Activated CD4-positive, alpha-beta T cell treated with anti-CD3 and anti-CD28 coated beads for 1 hour (primary cell): ENCODE results near the gene PML.

Experiments
- DNase-seq: peaks from one replicate; pipeline ENCODE4 v3.0.0-alpha.2; 2020

The PML gene

DNA sequence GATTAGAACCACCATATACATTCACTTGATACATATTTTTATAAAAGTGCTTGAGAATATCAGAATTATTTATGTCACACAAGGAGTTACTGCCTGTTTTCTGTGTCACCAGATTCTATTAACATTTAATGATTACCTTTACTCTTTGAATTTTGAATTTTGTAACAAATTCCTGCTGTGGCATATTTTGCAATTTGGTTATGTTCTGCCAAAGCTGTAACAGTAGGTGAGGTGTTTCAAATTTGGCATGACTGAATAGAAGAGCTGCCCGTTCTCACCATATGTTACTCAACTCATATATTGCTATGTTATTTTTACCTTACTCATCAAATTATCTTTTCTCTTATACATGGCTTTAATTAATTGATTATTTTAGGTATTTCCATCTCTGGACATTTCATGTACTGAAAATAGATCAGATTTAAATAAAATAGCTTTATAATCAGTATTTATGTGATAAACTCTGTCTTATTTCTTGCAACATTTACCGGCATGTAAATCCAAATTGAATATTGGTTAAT, 18.9 kb downstream of the PML start:
- DNase-seq = no peak

DNA sequence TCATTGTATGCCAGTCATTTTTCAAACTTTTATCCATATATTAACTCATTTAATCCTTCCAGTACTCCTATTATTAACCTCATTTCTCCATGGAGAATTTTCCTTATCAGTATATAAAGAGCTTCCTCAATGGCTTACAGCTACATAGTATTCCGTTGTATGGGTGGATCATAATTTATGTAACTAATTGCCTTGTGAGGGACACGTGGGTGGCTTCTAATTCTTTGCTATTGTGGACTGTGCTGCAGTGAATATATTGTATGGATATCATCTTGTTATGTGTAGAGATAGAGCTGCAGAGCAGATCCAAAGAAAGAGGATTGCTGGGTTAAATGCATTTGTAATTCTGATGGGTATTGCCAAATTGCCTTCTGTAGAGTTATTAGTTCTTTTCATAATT, 25.2 kb downstream of the PML start:
- DNase-seq = no peak

GRCh38 chr15:74022706-74023470, 28.4 kb downstream of the PML start:
- DNase-seq = no peak

DNA sequence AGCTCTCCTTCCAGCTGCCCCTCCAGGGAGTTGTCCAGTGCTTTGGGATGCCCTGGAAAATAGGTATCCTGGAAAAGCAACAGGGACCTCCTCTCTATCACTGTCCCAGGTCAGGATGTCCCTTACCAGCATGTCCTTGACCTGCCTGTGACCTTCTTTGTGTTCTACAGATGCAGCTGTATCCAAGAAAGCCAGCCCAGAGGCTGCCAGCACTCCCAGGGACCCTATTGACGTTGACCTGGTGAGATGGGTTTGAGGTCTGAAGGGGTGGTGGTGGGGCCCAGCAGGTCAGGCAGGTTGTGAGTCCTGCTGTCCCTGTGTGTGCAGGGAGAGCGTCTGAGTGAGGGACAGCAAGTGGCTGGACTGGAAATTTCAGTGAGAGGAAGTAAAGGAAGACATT, 30.2 kb downstream of the PML start:
- DNase-seq = no peak

DNA sequence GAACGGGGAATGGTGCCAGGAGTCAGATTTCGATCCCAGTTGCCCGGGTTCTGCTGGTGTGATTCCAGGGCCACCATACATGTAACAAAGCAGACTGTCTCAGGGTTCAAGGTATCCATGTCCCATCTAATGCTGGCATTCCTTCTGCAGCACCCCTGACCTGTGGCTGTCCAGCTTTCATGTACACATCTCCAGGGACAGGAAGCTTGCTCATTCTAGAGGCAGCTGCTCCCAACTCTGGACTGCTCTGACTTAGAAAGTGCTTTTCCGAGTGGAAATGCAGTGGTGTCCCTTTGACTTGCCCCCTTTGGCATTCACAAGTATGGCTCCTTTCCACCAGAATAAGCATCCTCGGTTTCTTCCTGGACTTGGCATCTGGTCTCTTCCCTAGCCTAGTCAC, 30.9 kb downstream of the PML start:
- DNase-seq = no peak

DNA sequence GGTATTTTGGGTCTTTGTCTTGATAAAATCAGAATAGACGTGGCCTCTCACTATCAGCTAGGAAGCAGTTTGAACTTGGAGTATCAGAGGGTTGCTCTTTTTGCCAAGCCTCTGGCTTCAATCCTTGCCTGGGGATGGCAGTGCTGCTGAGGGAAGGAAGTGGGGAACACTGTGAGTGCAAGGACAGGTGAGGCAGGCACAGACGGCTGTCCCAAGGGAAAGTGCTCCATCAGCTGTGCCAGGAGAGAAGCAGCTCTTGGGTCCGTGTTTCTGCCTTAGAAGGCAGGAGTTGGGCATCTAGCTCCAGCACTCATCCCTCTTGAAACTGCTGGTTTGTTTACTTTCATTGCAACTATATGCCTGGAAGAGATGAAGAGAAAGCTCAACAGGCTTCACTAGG, 33.2 kb downstream of the PML start:
- no peak for DNase-seq

GRCh38 chr15:74028646-74029045, 34.1 kb downstream of the PML start:
- no peak for DNase-seq

GRCh38 chr15:74032046-74032445, 37.5 kb downstream of the PML start:
- DNase-seq = no peak

DNA sequence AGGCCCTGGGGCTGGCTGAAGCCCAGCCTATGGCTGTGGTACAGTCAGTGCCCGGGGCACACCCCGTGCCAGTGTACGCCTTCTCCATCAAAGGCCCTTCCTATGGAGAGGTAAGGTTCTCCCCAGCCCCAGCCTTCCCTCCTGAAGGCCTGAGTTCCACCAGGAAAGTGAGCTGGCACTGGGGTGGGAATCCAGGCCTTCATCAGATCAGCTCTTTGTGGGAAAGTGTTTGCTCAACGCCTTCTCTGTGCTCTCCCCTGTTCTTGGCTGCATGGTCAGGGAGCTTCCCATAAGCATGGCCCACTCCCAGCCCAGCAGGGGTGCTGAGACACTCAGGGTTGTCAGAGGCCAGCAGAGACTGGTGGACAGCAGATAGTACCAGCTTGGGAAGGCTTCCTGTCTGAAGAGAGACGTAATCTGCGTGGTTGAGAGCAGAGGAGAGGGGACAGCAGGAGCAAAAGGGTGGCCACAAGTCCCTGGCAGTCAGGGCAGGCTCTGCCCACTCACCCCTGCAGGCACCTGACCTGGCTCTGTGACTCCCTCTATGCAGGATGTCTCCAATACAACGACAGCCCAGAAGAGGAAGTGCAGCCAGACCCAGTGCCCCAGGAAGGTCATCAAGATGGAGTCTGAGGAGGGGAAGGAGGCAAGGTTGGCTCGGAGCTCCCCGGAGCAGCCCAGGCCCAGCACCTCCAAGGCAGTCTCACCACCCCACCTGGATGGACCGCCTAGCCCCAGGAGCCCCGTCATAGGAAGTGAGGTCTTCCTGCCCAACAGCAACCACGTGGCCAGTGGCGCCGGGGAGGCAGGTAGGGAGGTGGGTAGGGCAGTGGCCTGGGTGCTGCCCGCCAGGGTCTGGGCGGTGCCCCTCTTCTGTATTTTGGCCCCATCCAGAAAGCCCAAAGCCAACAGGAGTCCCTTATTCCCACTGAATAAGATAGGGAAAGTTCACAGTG, 38.4 kb downstream of the PML start:
- DNase-seq = no peak

GRCh38 chr15:74034206-74034755, 39.8 kb downstream of the PML start:
- DNase-seq = no peak

GRCh38 chr15:74035121-74036017, 40.9 kb downstream of the PML start:
- no peak for DNase-seq

DNA sequence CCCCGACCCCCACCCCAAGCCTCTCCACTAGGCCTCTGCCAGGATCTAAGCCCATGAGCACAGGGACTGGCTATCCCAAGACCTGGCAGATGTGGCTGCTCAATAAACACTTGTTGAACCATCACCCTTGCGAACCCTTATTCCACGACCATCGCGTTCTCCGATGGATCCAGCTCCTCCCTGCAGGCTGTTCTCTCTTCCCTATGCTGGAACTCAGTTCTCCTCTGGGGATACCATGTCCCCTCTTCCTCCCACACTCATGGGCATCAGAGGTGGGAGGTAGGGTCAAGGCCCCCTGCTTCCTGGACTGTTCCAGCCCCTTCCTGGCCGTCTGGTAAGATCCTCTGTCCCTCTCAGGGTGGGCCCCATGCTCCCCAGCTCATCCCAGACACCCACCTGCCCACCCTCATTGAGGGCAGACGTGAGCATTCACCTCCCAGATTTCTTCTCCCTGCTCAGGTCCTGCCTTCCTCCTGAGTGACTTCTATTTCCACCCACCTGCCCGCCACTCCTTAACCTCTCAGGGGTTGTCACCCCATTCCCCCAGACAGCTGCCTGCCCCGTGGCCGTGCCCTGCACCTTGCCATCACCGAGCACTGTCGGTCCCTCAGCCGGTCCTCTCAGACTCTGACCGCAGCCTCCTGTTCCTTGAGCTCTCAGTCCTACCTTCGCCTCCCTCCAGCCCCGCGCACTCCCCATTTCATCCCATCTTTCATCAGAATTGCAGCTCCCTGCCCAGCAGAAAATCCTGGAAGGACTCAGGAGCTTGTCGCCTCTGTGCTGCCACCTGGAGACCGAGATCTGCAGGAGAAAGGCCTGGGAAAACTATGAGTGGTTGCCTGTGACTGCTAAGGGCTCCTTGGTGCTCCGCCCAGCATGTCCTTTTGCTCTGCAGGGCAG, 42.0 kb downstream of the PML start:
- DNase-seq = no peak

DNA sequence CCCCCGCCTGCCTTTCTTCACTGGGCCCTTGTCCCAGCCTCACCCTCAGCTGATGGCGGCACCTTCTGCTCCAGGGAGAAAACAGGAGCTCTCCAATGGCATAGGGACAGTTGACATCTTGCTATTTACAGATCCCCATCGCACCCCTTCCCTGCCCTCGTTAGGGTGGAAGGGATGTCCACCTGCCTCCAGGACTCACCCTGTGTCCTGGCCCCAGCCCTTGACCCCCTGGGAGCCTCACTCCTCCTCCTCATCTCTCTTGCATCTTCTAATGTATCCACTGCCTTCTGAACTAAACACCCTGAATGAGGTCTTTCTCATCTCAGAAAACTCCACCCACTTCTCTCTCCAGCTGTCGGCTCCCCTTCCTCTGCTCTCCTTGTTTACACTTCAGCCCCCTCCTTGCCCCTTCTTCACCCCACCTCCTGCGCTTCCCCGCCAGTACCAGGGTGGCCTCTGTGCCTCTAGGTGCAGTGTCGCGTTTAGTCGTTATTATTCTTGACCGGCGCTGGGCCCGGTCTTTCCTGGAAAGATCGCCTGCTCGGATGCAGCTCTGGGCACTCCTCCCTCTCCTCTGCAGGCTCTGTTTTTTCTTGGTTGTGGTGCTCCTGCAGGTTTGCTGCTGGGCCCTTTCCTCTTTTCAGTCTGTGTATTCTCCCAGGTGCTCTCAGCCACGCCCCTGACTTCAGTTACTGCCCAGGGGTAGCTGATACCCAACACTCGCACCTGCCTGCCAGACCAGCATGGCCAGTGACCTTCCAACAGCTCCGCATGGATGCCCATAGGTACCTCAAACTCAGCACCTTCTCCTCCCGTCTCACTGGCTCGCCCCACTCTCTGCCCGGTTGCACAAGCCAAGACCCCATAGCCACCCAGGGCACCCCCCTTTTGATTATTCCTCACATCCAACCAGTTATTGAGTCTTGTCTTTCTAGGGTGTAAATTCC, 42.9 kb downstream of the PML start:
- DNase-seq = no peak

- DNase-seq = no peak
Measured at GRCh38 chr15:74038707-74039655, 44.5 kb downstream of the PML start.

DNA sequence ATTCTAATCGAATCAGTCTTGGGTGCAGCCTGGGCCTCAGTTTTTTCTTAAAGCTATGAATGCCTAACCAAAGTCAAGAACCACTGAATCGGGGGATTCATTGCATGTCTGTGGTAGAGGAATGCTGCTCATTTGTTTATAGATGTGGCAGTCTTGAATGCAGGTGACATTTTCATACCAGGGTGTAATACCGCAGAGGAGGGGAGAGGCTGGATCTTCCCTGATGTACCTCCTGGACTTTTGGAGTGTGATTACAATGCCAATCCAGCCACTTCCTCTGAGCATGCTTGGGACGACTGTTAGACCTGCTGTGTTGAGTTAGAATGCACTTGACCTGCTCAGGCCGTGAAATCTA, 45.1 kb downstream of the PML start:
- DNase-seq = no peak

- DNase-seq = no peak
Measured at GRCh38 chr15:74040109-74040850, 45.8 kb downstream of the PML start.

GRCh38 chr15:74041311-74041756, 46.8 kb downstream of the PML start:
- DNase-seq = no peak

DNA sequence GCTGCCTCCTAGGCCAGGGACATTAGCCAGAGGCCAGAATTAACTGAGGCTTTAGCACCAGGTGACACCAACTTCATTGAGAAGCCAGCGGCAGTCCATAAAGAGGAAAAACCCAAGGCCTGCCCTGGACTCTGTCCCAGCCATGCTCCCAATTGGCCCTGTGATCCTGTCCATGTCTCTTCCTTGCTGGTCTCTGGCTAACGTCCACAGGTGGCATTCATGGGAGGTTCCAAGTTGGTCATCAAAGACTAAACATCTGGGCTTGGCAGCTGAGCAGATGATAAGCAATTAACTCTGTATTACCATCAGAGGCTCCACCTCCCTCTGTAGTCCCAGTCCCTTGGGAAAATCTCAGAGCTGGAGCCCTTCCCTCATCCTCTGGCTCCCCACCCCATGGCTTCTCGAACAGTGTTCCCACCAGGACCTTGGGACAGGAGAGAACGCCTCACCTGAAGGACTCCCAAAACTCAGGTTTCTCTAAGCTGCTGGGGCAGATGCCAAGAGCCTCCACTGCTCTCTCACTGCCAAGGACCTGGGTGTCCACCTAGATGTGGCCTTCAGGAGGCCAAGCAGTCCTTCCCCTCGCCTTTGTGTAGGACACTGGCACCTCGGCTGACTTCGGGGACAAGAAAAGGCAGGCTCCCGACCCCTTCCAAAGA, 47.4 kb downstream of the PML start:
- no peak for DNase-seq
